Stimulated activated CD8-positive, alpha-beta memory T cell treated with anti-CD3 and anti-CD28 coated beads, Interleukin-7, amount 100 ng/mL, for 1 hour (primary cell): ENCODE data around the gene CYLD.
A peak's percentile ranks its signal among the peaks of the same experiment; 100 is the strongest.

Experiments
- DNase-seq, 2 donors: peaks; one replicate each; pipeline ENCODE4 v3.0.0-alpha.2; 2020; ENCODE audit warnings: low read depth in 2 of 2

CYLD gene

GRCh38 chr16:50818380-50818779 is 76.5 kb downstream of the CYLD start:
- DNase-seq = no peak

- no peak for DNase-seq
These were observed 77.8 kb downstream of the CYLD start for GRCh38 chr16:50819706-50820105.

- no peak for DNase-seq
These were observed 78.3 kb downstream of the CYLD start for GRCh38 chr16:50820225-50820624.

GRCh38 chr16:50821586-50821985 is 79.7 kb downstream of the CYLD start:
- DNase-seq = no peak

GRCh38 chr16:50822671-50823070 is 80.8 kb downstream of the CYLD start:
- DNase-seq = no peak

- DNase-seq = no peak
These were observed 85.0 kb downstream of the CYLD start for GRCh38 chr16:50826797-50827316.

- DNase-seq = no peak
These were observed 86.3 kb downstream of the CYLD start for GRCh38 chr16:50828164-50828702.

GRCh38 chr16:50830698-50831097 is 88.8 kb downstream of the CYLD start:
- DNase-seq = no peak

- DNase-seq = no peak
These were observed 89.9 kb downstream of the CYLD start for GRCh38 chr16:50831751-50832150.

GRCh38 chr16:50833929-50834328 is 92.0 kb downstream of the CYLD start:
- no peak for DNase-seq

GRCh38 chr16:50834701-50835100 is 92.8 kb downstream of the CYLD start:
- DNase-seq = no peak

GRCh38 chr16:50835358-50836060 is 93.6 kb downstream of the CYLD start:
- no peak for DNase-seq

GRCh38 chr16:50836121-50836621 is 94.3 kb downstream of the CYLD start:
- no peak for DNase-seq

- DNase-seq = no peak
These were observed 95.4 kb downstream of the CYLD start for GRCh38 chr16:50837324-50837723.

GRCh38 chr16:50838165-50838564 is 96.3 kb downstream of the CYLD start:
- no peak for DNase-seq

- DNase-seq = no peak
These were observed 97.0 kb downstream of the CYLD start for GRCh38 chr16:50838885-50839284.

- DNase-seq = no peak
These were observed 97.5 kb downstream of the CYLD start for GRCh38 chr16:50839356-50839755.

GRCh38 chr16:50839920-50840729 is 98.2 kb downstream of the CYLD start:
- DNase-seq = no peak

- DNase-seq = peak in 1 of 2 donors; percentile 5
These were observed 99.4 kb downstream of the CYLD start for GRCh38 chr16:50841081-50841886.

- DNase-seq = no peak
These were observed 100.2 kb downstream of the CYLD start for GRCh38 chr16:50842013-50842505.

GRCh38 chr16:50842589-50842988 is 100.7 kb downstream of the CYLD start:
- DNase-seq = no peak
